ENCODE data around the gene PCDHGA6.

DNA sequence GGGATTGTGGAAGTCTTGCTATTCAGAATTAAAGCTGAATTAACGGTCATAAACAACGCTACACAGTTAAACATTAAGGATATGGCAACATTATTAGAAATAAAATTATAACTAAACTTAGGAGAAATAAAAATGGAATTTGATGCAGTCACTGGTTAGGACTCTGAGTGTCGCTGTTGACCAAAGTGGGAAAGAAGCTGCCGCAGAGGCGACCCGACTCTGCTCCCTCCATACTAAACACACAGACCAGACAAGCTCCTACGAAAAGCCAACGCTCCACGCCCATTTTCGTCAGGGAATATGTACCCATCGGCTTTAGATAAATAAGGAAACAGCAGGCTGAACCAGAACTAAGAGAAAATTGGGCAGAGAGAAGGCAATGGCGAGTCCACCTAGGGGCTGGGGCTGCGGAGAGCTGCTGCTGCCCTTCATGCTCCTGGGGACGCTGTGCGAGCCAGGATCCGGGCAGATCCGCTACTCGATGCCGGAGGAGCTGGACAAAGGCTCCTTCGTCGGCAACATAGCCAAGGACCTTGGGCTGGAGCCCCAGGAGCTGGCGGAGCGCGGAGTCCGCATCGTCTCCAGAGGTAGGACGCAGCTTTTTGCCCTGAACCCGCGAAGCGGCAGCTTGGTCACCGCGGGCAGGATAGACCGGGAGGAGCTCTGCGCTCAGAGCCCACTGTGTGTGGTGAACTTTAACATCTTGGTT is 9.6 kb upstream of the PCDHGA6 start, which contains the start of gene PCDHGA5:
- TF ChIP-seq POLR2AphosphoS5 (IDR thresholded peaks at IDR 0.05; ENCODE audit: low read depth, low read length): no peak
- TF ChIP-seq SP2 (IDR thresholded peaks at IDR 0.05; ENCODE audit: low read length): no peak
- no peak for TF ChIP-seq POLR2A (IDR thresholded peaks at IDR 0.05; ENCODE audit: control extremely low read depth in 1 of 2, low read depth in 2 of 2, low read length in 2 of 2)
- TF ChIP-seq, protein P1, sequence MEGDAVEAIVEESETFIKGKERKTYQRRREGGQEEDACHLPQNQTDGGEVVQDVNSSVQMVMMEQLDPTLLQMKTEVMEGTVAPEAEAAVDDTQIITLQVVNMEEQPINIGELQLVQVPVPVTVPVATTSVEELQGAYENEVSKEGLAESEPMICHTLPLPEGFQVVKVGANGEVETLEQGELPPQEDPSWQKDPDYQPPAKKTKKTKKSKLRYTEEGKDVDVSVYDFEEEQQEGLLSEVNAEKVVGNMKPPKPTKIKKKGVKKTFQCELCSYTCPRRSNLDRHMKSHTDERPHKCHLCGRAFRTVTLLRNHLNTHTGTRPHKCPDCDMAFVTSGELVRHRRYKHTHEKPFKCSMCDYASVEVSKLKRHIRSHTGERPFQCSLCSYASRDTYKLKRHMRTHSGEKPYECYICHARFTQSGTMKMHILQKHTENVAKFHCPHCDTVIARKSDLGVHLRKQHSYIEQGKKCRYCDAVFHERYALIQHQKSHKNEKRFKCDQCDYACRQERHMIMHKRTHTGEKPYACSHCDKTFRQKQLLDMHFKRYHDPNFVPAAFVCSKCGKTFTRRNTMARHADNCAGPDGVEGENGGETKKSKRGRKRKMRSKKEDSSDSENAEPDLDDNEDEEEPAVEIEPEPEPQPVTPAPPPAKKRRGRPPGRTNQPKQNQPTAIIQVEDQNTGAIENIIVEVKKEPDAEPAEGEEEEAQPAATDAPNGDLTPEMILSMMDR (IDR thresholded peaks at IDR 0.05; ENCODE audit: control extremely low read depth in 1 of 3, insufficient read depth in 1 of 3, low read depth in 1 of 3, low read length in 3 of 3): no peak
- TF ChIP-seq SIN3A (conservative IDR thresholded peaks at IDR 0.05 in 1 of 2, IDR thresholded peaks at IDR 0.05 in 1 of 2; ENCODE audit: low read depth in 1 of 2, low read length in 2 of 2): no peak
- TF ChIP-seq, protein P2, sequence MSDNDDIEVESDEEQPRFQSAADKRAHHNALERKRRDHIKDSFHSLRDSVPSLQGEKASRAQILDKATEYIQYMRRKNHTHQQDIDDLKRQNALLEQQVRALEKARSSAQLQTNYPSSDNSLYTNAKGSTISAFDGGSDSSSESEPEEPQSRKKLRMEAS (IDR thresholded peaks at IDR 0.05): no peak

All from H1 (cell line).